SK-N-MC (cell line): Measurements from ENCODE around the gene CYP2R1.

Experiments used
- DNase-seq: peaks from one replicate; pipeline ENCODE4 v3.0.0-alpha.2; 2011; ENCODE audit warnings: low read depth, low spot score
- H3K27ac ChIP-seq: fragments of 200-600 bp; sonication (generic); 2 replicates; pipeline ENCODE4 v1.5.1; 2016; ENCODE audit warnings: mixed run types
- H3K36me3 ChIP-seq: fragments of 200-600 bp; sonication (generic); 2 replicates; pipeline ENCODE4 v1.6.1; 2017; ENCODE audit warnings: antibody characterized with exemption, low read length, mixed read lengths; ENCODE audit not compliant: insufficient read depth
- H3K4me3 ChIP-seq: fragments of 200-600 bp; sonication (generic); 2 replicates; pipeline ENCODE4 v1.5.1; 2016
- H3K9ac ChIP-seq: fragments of 200-600 bp; sonication (generic); 2 replicates; pipeline ENCODE4 v1.8.0; 2017; ENCODE audit warnings: mixed run types, mixed read lengths; ENCODE audit not compliant: insufficient read length
- H3K9me3 ChIP-seq: fragments of 200-600 bp; sonication (generic); 2 replicates; pipeline ENCODE4 v1.6.1; 2017; ENCODE audit warnings: low read depth, mild to moderate bottlenecking, antibody characterized with exemption, low read length, moderate library complexity, mixed read lengths
- EZH2 ChIP-seq: fragments of 200-600 bp; sonication (generic); IDR thresholded peaks from one replicate; pipeline ENCODE4 v1.6.1; 2017; ENCODE audit warnings: antibody characterized with exemption
- FOXP2 ChIP-seq: optimal IDR thresholded peaks from 2 replicates; pipeline ENCODE3; 2011; ENCODE audit warnings: mild to moderate bottlenecking, moderate library complexity; ENCODE audit not compliant: insufficient read depth; ENCODE audit errors: extremely low read length, control extremely low read depth
- POLR2AphosphoS5 ChIP-seq: IDR thresholded peaks from 2 replicates; pipeline ENCODE4 v1.6.1; 2012; ENCODE audit warnings: mild to moderate bottlenecking, low read depth, low read length, borderline replicate concordance

CYP2R1 gene

GRCh38 chr11:14857621-14858020 is 34.4 kb downstream of the CYP2R1 start:
- H3K36me3 ChIP-seq: peaks cover 7% of the 10 kb centered on the region; the same call in 1 of the 2 replicates
- H3K27ac ChIP-seq: no peak overlapping the region
- H3K9ac ChIP-seq: no peak overlapping the region
- no peak overlapping the region for H3K4me3 ChIP-seq
- no peak for DNase-seq
- H3K9me3 ChIP-seq: no peaks in the 10 kb centered on the region
- TF ChIP-seq POLR2AphosphoS5 (no peak), FOXP2 (no peak), EZH2 (no peak)

DNA sequence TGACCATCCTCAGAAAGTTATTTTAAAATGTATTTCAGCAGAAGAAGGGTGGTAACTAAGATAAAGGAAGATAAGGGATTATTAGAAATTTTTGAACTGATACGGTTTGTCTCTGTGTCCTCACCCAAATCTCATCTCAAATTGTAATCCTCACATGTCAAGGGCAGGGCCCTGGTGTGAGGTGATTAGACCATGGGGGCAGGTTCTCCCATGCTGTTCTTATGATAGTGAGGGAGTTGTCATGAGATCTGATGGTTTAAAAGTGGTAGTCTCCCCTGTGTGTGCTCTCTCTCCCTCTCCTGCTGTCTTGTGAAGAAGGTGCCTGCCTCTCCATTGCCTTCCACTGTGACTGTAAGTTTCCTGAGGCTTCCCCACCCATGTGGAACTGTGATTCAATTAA is 36.1 kb downstream of the CYP2R1 start:
- no peak overlapping the region for H3K4me3 ChIP-seq
- DNase-seq: no peak
- no peaks in the 10 kb centered on the region for H3K36me3 ChIP-seq
- no peak for TF ChIP-seq EZH2
- TF ChIP-seq POLR2AphosphoS5: no peak
- no peak for TF ChIP-seq FOXP2
- no peaks in the 10 kb centered on the region for H3K9me3 ChIP-seq
- H3K9ac ChIP-seq: no peak overlapping the region
- H3K27ac ChIP-seq: no peak overlapping the region

GRCh38 chr11:14854057-14854456 is 38.0 kb downstream of the CYP2R1 start:
- H3K9ac ChIP-seq: no peak overlapping the region

DNA sequence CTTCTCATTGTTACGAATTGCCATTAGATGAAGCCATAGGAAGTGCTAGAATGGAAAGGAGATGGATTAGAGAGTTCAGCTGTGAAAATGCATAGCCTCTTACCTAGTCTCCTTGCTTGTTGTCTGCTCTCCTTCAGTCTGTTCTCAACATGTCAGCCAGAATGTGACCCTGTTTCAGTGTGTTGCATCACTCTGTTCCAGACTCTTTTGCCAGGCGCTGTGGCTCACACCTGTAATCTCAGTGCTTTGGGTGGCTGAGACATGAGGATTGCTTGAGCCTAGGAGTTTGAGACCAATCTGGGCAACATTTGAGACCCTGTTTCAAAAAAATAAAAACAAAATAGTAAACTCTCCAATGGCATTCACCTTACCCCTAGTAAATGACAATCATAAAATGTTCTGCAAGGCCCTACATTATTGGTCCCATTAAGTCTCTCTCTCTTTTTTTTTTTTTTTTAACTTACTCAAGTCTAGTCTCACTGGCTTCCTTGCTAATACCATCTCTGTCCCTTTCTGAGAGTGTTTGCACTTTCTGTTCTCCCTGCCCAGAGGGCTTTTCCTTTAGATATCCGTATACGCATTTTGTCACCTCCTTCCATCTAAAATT is 39.4 kb downstream of the CYP2R1 start:
- H3K4me3 ChIP-seq: no peak overlapping the region
- no peak overlapping the region for H3K9ac ChIP-seq
- DNase-seq: no peak
- no peaks in the 10 kb centered on the region for H3K9me3 ChIP-seq
- H3K27ac ChIP-seq: peak overlapping the region; percentile 3; the same call in 1 of the 2 replicates
- H3K36me3 ChIP-seq: no peaks in the 10 kb centered on the region
- TF ChIP-seq FOXP2: no peak
- TF ChIP-seq EZH2: no peak
- TF ChIP-seq POLR2AphosphoS5: no peak

More at GRCh38 chr11:14854057-14854456, 38.0 kb downstream of the CYP2R1 start:
- H3K9me3 ChIP-seq: no peaks in the 10 kb centered on the region
- no peak overlapping the region for H3K27ac ChIP-seq
- TF ChIP-seq EZH2: no peak
- TF ChIP-seq POLR2AphosphoS5: no peak
- TF ChIP-seq FOXP2: no peak
- DNase-seq: no peak
- H3K4me3 ChIP-seq: no peak overlapping the region
- no peaks in the 10 kb centered on the region for H3K36me3 ChIP-seq

- Histone ChIP-seq H3K4me3 (no peak overlapping the region), H3K36me3 (peaks cover 4% of the 10 kb centered on the region; the same call in 1 of the 2 replicates), H3K27ac (no peak overlapping the region), H3K9ac (no peak overlapping the region), H3K9me3 (no peaks in the 10 kb centered on the region)
- TF ChIP-seq POLR2AphosphoS5: no peak
- DNase-seq: no peak
Measured at GRCh38 chr11:14842002-14842401, 50.0 kb downstream of the CYP2R1 start.

- Histone ChIP-seq H3K27ac (no peak overlapping the region), H3K36me3 (no peaks in the 10 kb centered on the region), H3K9me3 (no peaks in the 10 kb centered on the region), H3K4me3 (no peak overlapping the region), H3K9ac (no peak overlapping the region)
- no peak for DNase-seq
- TF ChIP-seq FOXP2 (no peak), EZH2 (no peak), POLR2AphosphoS5 (no peak)
Measured at GRCh38 chr11:14835496-14836492, 56.2 kb downstream of the CYP2R1 start.
